Heart left ventricle (tissue), 13 donors: ENCODE measurements around the gene TCFL5.

Experiments used
- CTCF ChIP-seq, 12 donors: fragments of 200-600 bp; sonication (generic) in 4 of 12; IDR thresholded peaks; one replicate each; pipeline versions ENCODE4 v1.5.0 to v1.8.0; 2018 to 2022; ENCODE audit warnings: antibody characterized with exemption in 12 of 12, mild to moderate bottlenecking in 5 of 12
- POLR2A ChIP-seq, 2 donors: fragments of 450-650 bp; IDR thresholded peaks; one replicate each; pipeline ENCODE4 v1.6.1; 2017; ENCODE audit warnings: antibody characterized with exemption in 2 of 2, mild to moderate bottlenecking in 2 of 2, moderate library complexity in 2 of 2
- donor health status: ischemic (EF 13 %, LVEDD 7.1; RV severe dilation, severe dysfunction).
- donor health status: DM: no; HTN: yes; CAD: no.
- donor health status: DM: no; HTN: no; CAD: no.
- donor health status: ischemic (EF 25% LVEDD 6.9; RV normal size, moderate dysfunction).
- donor health status: ischemic (EF 25% LVEDD 5.7; RV mildly dilated, moderate dysfunction).
- donor health status: ischemic (EF 35%, LVEDD 5.7; RV mildly dilated, moderate dysfunction).
- donor health status: nonischemic (EF 11% LVEDD 7.7; RV severe dilation, severe dysfunction).
- donor health status: DM: yes; HTN: yes; CAD: no.
- donor health status: PGD.
- donor health status: ischemic (EF 29% LVEDD 5.4; RV normal size, mild dysfunction).
- donor health status: nonischemic (EF 23%, LVEDD 6.1; RV moderate dilation, normal function).

DNA sequence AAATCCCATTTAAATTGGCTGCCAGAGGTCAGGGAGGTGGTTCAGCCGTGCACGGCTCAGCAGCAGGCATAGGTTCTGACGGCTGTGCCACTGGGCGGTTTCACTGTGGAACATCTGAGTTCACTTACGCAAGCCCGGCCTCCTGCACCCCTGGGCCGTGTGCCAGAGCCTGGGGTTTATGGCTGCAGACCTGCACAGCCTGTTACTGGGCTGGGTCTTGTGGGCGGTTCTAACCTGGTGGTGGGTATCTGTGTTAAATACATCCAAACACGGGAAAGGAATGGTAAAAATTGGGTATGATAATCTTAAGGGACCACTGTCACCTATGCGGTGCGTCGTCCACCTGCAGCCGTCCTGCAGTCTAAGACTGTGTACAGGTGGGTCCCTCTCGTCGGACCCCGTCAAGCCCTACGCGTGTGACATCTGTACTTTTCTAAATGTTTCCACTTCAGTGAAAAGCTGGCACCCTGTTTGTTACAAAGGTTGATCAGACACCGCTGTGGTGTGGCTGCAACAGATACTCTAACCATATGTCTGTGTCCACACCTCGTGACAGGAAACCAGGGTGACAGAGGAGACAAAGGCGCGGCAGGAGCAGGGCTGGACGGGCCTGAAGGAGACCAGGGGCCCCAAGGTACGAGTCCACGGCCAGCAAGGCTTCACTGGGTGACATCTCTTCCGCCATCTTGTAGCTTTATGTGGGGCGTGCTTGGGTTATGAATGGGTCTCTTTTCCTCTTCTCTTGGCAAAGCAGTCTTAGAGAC lies 23.3 kb downstream of the TCFL5 start:
- TF ChIP-seq CTCF (IDR thresholded peaks at IDR 0.05), result no peak
- TF ChIP-seq POLR2A (IDR thresholded peaks at IDR 0.05), result no peak
